B cell (primary cell): ENCODE data around the gene PFKFB3. TPM values are rescaled to one million over a fixed set of nuclear protein-coding genes. Genes with fewer than 3 reads are reported as not detected.

ENCODE experiments used
- ATAC-seq: fragments of 200-7000 bp; cut with Tn5 transposase; one replicate; pipeline ENCODE4 v1.10.0; 2021; ENCODE audit warnings: low read depth, mild to moderate bottlenecking, moderate number of reproducible peaks, moderate library complexity
- CTCF ChIA-PET: fragments of 350-600 bp; sonication (Branson Sonifier 250); formaldehyde crosslinking; loops from one replicate; lab custom pipeline; 2021; ENCODE audit warnings: antibody characterized with exemption, inconsistent platforms; lab: Charles Lee
- POLR2A ChIA-PET: fragments of 350-600 bp; sonication (Branson Sonifier 250); formaldehyde crosslinking; loops from one replicate; lab custom pipeline; 2021; ENCODE audit warnings: antibody characterized with exemption; lab: Charles Lee
- DNase-seq: peaks from one replicate; pipeline ENCODE4 v3.0.0; 2013
- H2AFZ ChIP-seq: 2 replicates; pipeline ENCODE4 v1.6.1; 2012; ENCODE audit warnings: mild to moderate bottlenecking, low read depth, low read length; ENCODE audit not compliant: insufficient read depth, poor library complexity, severe bottlenecking
- H3K27ac ChIP-seq, 2 donors: 1 replicate in 1 of 2; 2 replicates in 1 of 2; pipeline ENCODE4 v1.5.1; 2012 to 2013; ENCODE audit warnings: low read length in 2 of 2, mild to moderate bottlenecking in 2 of 2, moderate library complexity in 1 of 2
- H3K27me3 ChIP-seq, 4 experiments: fragments of 200-600 bp in 1 of 4; sonication (generic) in 1 of 4; replicated peaks in 1 of 4; 1 replicate in 2 of 4; 2 replicates in 2 of 4; pipeline versions ENCODE4 v1.6.1 to v1.7.0; 2013 to 2016; ENCODE audit warnings: low read length in 3 of 4, mild to moderate bottlenecking in 2 of 4, mixed read lengths in 1 of 4, moderate library complexity in 1 of 4; ENCODE audit not compliant: insufficient read depth in 4 of 4, control insufficient read depth in 3 of 4; ENCODE audit errors: control extremely low read depth in 1 of 4
- H3K36me3 ChIP-seq, 2 experiments: replicated peaks in 1 of 2; 1 replicate in 1 of 2; 2 replicates in 1 of 2; pipeline versions ENCODE4 v1.6.1 to v1.7.1; 2013; ENCODE audit warnings: low read length in 1 of 2; ENCODE audit not compliant: insufficient read depth in 2 of 2, control insufficient read depth in 1 of 2; ENCODE audit errors: control extremely low read depth in 1 of 2, extremely low read depth in 1 of 2
- H3K4me1 ChIP-seq, 2 donors: fragments of 200-600 bp in 1 of 2; sonication (generic) in 1 of 2; 1 replicate in 1 of 2; 2 replicates in 1 of 2; pipeline versions ENCODE4 v1.5.1 to v1.6.1; 2013 to 2017; ENCODE audit warnings: low read length in 2 of 2; ENCODE audit not compliant: control insufficient read depth in 2 of 2, insufficient read depth in 2 of 2
- H3K4me2 ChIP-seq: replicated peaks from 2 replicates; pipeline ENCODE3; 2012; ENCODE audit warnings: mild to moderate bottlenecking, low read depth, low read length; ENCODE audit not compliant: poor library complexity, severe bottlenecking
- H3K4me3 ChIP-seq, 5 experiments: fragments of 200-600 bp in 1 of 5; sonication (generic) in 1 of 5; 1 replicate in 3 of 5; 2 replicates in 2 of 5; pipeline versions ENCODE4 v1.5.1 to v1.7.0; 2011 to 2016; ENCODE audit warnings: low read length in 4 of 5, mild to moderate bottlenecking in 4 of 5, low read depth in 2 of 5, control low read depth in 1 of 5, moderate library complexity in 1 of 5; ENCODE audit not compliant: insufficient read depth in 1 of 5; ENCODE audit errors: control extremely low read depth in 1 of 5, extremely low read depth in 1 of 5
- H3K79me2 ChIP-seq: fragments of 200-600 bp; sonication (generic); one replicate; pipeline ENCODE4 v1.6.0; 2016; ENCODE audit warnings: low read length; ENCODE audit not compliant: control insufficient read depth, insufficient read depth
- H3K9ac ChIP-seq: fragments of 200-600 bp; sonication (generic); 2 replicates; pipeline ENCODE4 v1.6.1; 2017; ENCODE audit warnings: mild to moderate bottlenecking, low read length, moderate library complexity
- H3K9me3 ChIP-seq, 3 donors: one replicate each; pipeline versions ENCODE4 v1.6.1 to v1.7.1; 2013; ENCODE audit warnings: low read length in 2 of 3; ENCODE audit not compliant: control insufficient read depth in 2 of 3, insufficient read depth in 1 of 3; ENCODE audit errors: control extremely low read depth in 1 of 3
- H4K20me1 ChIP-seq: 2 replicates; pipeline ENCODE4 v1.6.0; 2012; ENCODE audit warnings: mild to moderate bottlenecking, low read length; ENCODE audit not compliant: insufficient read depth, control insufficient read depth, poor library complexity, severe bottlenecking
- H3K27ac Mint-ChIP-seq: one replicate; pipeline ENCODE4 v1.8.0; 2021; ENCODE audit warnings: mixed read lengths
- H3K27me3 Mint-ChIP-seq: one replicate; pipeline ENCODE4 v1.8.0; 2021; ENCODE audit warnings: mixed read lengths
- H3K4me1 Mint-ChIP-seq: one replicate; pipeline ENCODE4 v1.8.0; 2021; ENCODE audit warnings: mixed read lengths
- H3K4me3 Mint-ChIP-seq: one replicate; pipeline ENCODE4 v1.8.0; 2021; ENCODE audit warnings: mixed read lengths
- H3K9me3 Mint-ChIP-seq: one replicate; pipeline ENCODE4 v1.8.0; 2022; ENCODE audit warnings: mixed read lengths; ENCODE audit not compliant: insufficient read depth
- EZH2 ChIP-seq: IDR thresholded peaks from 2 replicates; pipeline ENCODE4 v1.6.1; 2012; ENCODE audit warnings: borderline replicate concordance, low read depth, mild to moderate bottlenecking, moderate library complexity, low read length; ENCODE audit not compliant: insufficient read depth, poor library complexity, severe bottlenecking
- WGBS: methylation state at CpG from one replicate; pipeline ENCODE4 v1.1.5; 2013; ENCODE audit warnings: missing lambda C conversion rate; ENCODE audit not compliant: insufficient coverage; 5-methylcytosine and 5-hydroxymethylcytosine counted together
- intact Hi-C: fragments of 100-400 bp; cut with micrococcal nuclease; formaldehyde crosslinking; loops from one replicate; pipeline ENCODE4 v1.10.0; 2022
- polyA plus RNA-seq: library from polyadenylated mRNA; depleted of rRNA; stranded (reverse); fragments of >200 nt; gene quantifications from 2 replicates; pipeline ENCODE4 v1.2.3, GENCODE V29; 2012
- total RNA-seq, 2 donors: library from RNA; stranded (reverse); fragments of 120-200 nt in 1 of 2; gene quantifications; 1 replicate in 1 of 2; 2 replicates in 1 of 2; pipeline versions ENCODE4 v1.2.3 to v1.2.4, GENCODE V29; 2013 to 2022
- TF ChIP-seq, protein P1 (sequence below): fragments of 200-600 bp; IDR thresholded peaks from one replicate; pipeline ENCODE4 v1.8.0; 2022; ENCODE audit warnings: antibody characterized with exemption, mild to moderate bottlenecking

PFKFB3 gene
- total and polyA plus RNA-seq, 2 donors (not counting 1 experiment from before 2014, with no cell fraction given): 13.2 to 239 TPM

DNA sequence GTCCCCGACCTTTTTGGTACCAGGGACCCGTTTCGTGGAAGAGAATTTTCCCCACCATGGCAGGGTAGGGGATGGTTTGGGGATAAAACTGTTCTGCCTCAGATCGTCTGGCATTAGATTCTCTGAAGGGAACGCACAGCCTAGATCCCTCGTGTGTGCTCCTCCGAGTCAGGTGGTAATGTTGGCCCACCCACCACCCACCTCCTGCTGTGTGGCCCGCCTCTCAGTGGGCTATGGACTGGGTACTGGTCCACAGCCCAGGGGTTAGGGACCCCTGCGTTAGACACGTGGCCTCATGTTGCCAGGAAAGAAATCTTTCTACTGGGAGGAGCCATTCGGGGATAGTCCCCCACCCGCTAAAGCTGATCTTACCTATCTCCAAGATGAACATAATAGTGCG, 27.0 kb downstream of the PFKFB3 start:
- no peak overlapping the region for H3K9ac ChIP-seq
- TF ChIP-seq EZH2: no peak
- TF ChIP-seq, protein P1, sequence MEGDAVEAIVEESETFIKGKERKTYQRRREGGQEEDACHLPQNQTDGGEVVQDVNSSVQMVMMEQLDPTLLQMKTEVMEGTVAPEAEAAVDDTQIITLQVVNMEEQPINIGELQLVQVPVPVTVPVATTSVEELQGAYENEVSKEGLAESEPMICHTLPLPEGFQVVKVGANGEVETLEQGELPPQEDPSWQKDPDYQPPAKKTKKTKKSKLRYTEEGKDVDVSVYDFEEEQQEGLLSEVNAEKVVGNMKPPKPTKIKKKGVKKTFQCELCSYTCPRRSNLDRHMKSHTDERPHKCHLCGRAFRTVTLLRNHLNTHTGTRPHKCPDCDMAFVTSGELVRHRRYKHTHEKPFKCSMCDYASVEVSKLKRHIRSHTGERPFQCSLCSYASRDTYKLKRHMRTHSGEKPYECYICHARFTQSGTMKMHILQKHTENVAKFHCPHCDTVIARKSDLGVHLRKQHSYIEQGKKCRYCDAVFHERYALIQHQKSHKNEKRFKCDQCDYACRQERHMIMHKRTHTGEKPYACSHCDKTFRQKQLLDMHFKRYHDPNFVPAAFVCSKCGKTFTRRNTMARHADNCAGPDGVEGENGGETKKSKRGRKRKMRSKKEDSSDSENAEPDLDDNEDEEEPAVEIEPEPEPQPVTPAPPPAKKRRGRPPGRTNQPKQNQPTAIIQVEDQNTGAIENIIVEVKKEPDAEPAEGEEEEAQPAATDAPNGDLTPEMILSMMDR: no peak
- intact Hi-C loops: no loop called here
- no peak overlapping the region for H3K4me3 ChIP-seq
- no peaks in the 10 kb centered on the region for H3K9me3 ChIP-seq
- WGBS: 96% methylated on average over 10 of the region's 13 CpGs
- Mint-ChIP-seq H3K27ac (no peak overlapping the region), H3K27me3 (no peaks in the 10 kb centered on the region), H3K4me3 (no peak overlapping the region), H3K4me1 (no peaks in the 10 kb centered on the region), H3K9me3 (no peaks in the 10 kb centered on the region)
- H3K4me2 ChIP-seq: no peak overlapping the region
- CTCF ChIA-PET: interaction anchor here (1.8 kb wide), 1 partner anchor 172 kb away, joined by 7 read pairs; no protein-coding TSS in a partner anchor
- H4K20me1 ChIP-seq: no peaks in the 10 kb centered on the region
- H3K79me2 ChIP-seq: no peaks in the 10 kb centered on the region
- H3K36me3 ChIP-seq: peaks cover 0 to 59% of the 10 kb centered on the region in 2 experiments
- POLR2A ChIA-PET: interaction anchor here (0.7 kb wide), 1 partner anchor 15 kb away, joined by 3 read pairs; no protein-coding TSS in a partner anchor
- no peaks in the 10 kb centered on the region for H3K4me1 ChIP-seq
- H3K27ac ChIP-seq: no peak overlapping the region
- no peaks in the 10 kb centered on the region for H3K27me3 ChIP-seq
- H2AFZ ChIP-seq: no peak overlapping the region
- ATAC-seq: no peak
- DNase-seq: no peak

DNA sequence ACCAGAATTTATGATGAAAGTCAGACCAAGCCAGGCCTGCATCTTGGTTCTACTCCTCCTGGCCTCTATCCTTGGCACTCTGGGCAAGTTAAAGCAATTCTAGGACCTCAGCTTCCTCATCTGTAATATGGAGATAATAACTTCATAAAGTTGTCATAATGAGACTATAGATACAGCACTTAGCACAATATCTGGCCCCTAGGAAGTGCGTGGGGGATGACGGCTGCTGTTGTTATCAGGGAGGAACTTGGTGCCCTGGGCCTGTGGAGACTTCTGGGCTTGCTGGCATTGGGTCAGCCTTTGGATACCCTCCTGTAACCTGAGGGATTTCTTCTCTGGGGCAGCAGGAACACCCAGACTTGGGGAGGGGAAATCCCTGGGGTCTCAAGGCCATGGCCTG, 27.6 kb downstream of the PFKFB3 start:
- no peaks in the 10 kb centered on the region for H4K20me1 ChIP-seq
- DNase-seq (no peak), ATAC-seq (no peak)
- Mint-ChIP-seq H3K4me3 (no peak overlapping the region), H3K4me1 (no peaks in the 10 kb centered on the region), H3K9me3 (no peaks in the 10 kb centered on the region), H3K27me3 (no peaks in the 10 kb centered on the region), H3K27ac (no peak overlapping the region)
- H3K4me1 ChIP-seq: no peaks in the 10 kb centered on the region
- POLR2A ChIA-PET: no interaction called here
- no peaks in the 10 kb centered on the region for H3K9me3 ChIP-seq
- H3K4me2 ChIP-seq: no peak overlapping the region
- 100% methylated on average over 2 of the region's 2 CpGs for WGBS
- H3K27ac ChIP-seq: no peak overlapping the region
- no peak overlapping the region for H3K4me3 ChIP-seq
- H3K9ac ChIP-seq: no peak overlapping the region
- no peaks in the 10 kb centered on the region for H3K79me2 ChIP-seq
- intact Hi-C loops: no loop called here
- no peak overlapping the region for H2AFZ ChIP-seq
- CTCF ChIA-PET: no interaction called here
- H3K36me3 ChIP-seq: peaks cover 0 to 54% of the 10 kb centered on the region in 2 experiments
- no peaks in the 10 kb centered on the region for H3K27me3 ChIP-seq
- TF ChIP-seq, protein P1: no peak
- TF ChIP-seq EZH2: no peak
